Activated CD8-positive, alpha-beta memory T cell treated with anti-CD3 and anti-CD28 coated beads, Interleukin-2, amount 50 U/mL, for 1 hour (primary cell): ENCODE measurements around the gene DDX24.
"Not testable (repeated sequence)": the region's sequence is repeated elsewhere in the genome, so short reads cannot be mapped to it uniquely, and the experiment has no call there.

Source experiments
- DNase-seq: peaks from one replicate; pipeline ENCODE4 v3.0.0-alpha.2; 2020; ENCODE audit errors: extremely low read depth

Gene DDX24

GRCh38 chr14:94081386-94081820, 401 bp upstream of the DDX24 start:
- DNase-seq: no peak

DNA sequence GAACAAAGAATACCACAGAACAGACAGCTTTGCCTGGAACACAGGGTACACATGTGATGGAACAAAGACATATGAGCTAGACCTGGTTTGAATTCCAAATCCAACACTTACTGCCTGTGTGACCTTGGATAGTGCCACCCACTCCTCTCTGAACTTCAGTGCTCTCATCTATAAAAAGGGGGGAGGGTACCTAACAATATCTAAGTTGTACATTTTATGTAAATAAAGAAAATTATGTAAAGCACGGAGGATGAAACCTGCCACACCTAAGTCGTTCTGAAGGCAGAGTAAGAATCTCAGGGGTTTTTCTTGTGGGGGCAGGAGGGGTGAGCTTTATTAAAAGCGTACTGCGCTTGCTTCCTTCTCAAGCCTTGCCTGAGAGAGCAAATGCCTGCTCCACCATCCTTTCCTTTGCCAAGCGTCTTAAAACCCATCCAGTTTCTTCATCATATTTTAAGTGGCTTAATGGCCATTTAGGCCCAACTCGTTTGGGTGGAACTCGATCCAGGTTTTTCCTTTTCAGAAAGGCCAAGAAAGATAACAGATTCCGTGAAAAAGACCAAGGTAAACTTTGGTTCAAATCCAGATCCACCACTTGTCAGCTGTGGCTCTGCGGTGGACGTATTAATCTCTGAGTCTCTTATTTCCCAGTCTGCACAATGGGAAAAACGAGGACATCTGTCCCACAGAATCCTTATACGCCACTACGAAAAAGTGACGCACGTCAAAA, 946 bp downstream of the DDX24 start:
- no peak for DNase-seq

- DNase-seq: no peak
Observed at GRCh38 chr14:94077823-94078222, 3.2 kb downstream of the DDX24 start.

DNA sequence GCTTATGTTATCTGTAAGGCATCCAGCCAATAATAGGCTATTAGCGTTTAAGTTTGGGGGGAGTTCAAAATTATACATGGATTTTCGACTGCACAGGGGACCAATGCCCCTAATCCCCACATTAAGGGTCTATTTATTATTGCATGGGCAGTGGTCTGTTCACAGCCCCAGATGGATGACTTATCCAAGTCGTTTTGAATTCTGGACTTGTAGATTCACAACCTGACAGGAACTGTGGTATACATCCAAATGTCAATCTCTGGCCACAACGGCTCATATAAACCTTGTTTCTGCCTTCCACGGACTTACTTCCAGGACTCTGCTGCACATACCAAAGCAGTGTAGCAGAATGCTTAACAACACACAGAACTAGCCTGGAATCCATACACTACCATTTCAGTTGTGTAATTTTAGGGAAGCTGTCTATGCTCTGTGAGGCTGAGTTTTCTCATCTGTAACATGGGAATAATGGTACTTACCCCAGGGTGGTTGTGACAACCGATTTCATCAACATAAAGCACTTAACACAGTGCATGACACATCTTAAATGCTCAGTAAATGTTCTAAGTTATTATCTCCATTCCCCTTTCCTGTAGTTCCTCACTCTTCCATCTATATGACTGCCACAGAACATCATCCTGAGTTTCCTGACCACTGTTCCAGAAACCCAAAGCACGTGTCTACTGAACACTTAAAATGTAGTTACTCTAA, 3.7 kb downstream of the DDX24 start:
- no peak for DNase-seq

GRCh38 chr14:94075008-94075407, 6.0 kb downstream of the DDX24 start:
- no peak for DNase-seq

DNA sequence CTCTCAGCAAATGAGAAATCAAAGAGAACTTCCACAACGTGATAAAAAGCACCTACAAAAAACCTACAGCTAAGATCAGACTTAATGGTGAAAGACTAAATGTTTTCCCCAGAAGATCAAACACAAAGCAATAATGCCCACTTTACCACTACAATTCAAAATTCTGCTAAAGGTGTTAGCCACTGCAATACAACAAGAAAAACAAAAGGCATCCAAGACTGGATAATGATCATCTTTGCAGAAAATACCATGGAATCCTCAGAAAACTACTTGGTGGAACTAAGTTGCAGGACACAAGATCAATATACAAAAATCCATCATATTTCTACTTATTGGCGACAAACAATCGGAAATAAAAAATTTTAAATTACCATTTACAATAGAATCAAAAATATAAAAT, 6.5 kb downstream of the DDX24 start:
- no peak for DNase-seq

DNA sequence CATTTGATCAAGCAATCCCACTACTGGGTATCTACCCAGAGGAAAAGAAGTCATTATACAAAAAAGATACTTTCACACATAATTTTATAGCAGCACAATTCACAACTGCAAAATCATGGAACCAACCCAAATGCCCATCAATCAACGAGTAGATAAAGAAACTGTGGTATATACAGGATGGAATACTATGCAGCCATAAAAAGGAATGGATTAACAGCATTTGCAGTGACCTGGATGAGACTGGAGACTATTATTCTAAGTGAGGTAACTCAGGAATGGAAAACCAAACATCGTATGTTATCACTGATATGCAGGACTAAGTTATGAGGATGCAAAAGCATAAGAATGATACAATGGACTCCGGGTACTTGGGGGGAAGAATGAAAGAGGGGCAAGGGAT, 8.9 kb downstream of the DDX24 start:
- DNase-seq: not testable (repeated sequence)

DNA sequence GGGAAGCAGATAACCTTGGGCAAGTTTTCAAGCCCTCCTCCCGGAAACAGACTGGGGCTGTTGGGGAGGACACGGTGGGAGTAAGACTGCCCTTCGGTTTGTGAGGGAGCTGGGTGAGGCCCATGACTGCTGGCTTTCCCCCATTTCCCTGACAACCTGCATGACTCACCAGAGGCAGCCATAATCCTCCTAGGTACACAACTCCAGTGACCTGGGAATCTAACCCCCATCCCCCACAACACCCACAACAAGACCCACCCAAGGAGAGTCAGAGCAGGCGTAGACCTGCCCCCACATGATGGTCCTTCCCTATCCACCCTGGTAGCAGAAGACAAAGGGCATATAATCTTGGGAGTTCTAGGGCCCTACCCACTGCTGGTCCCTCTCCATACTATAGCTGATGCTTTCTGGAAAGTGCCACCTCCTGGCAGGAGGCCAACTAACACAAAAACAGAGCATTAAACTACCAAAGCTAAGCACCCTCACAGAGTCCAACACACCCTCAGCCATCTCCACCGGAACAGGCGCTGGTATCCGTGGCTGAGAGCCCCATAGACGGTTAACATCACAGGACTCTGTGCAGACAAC, 14.8 kb downstream of the DDX24 start:
- DNase-seq: no peak

DNA sequence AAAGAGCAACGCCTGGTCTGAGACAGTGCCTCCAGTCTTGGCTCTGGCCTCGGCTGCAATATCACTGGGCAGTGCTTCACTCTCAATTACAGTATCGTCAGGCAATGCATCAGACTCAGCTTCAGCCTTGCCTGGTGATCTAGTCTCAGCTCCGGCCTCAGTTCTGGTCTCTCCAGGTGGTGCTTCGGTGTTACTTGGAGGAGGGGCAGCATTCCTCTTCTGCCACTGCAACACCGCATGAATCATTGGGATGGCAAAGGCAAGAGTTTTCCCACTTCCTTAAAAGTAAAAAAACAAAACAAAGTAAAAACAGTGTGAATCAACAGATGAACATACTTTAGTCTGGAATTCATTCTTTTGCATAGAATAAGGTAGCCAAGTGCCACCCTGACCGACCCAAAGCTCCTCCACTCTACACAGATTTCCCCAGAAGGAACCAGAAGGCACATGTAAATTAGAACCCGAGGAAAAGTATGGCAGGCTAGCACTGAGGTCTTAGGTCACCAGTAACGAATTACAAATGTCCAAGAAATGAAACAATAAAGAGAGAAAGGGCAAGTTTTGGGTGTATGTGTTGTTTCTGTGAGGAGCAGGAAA, 18.6 kb downstream of the DDX24 start:
- no peak for DNase-seq

DNA sequence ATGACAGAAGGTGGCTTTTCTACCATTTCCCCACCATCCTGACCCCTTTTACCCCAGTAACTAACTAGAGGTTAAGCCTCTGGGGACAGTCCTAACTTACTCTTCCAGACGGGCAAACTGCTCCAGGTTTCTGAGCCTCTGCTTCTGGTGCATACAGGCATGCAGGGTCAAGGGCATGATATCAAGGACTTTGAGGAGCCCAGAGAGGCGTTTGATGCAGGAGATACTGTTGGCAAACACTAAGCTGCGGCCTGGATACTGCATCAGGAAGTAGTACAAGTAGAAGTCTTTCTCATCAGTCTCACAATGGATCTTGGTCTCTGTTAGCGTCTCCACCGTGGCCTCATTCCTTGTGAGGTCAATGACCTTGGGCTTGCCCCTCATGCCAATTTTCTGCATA, 21.0 kb downstream of the DDX24 start:
- DNase-seq: no peak

DNA sequence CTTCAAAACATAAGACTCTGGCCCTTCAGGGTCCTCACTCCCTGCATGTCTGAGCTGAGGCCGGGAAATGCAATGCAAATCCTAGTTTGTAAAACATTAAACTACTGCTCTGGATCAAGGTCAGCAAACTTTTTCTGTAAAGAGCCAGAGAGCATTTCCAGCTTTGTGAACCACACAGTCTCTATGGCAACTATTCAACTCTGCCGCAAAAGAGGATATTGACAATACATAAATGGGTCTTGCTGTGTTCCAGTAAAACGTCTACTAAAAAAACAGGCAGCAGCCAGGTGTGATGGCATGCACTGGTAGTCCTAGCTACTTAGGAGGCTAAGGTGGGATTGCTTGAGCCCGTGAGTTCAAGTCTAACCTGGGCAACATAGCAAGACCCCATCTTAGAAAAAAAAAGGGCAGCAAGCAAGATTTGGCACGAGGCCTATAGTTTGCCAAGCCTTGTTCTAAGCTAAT, 22.3 kb downstream of the DDX24 start:
- DNase-seq: no peak

- no peak for DNase-seq
Observed at GRCh38 chr14:94058128-94058673, 22.8 kb downstream of the DDX24 start.

DNA sequence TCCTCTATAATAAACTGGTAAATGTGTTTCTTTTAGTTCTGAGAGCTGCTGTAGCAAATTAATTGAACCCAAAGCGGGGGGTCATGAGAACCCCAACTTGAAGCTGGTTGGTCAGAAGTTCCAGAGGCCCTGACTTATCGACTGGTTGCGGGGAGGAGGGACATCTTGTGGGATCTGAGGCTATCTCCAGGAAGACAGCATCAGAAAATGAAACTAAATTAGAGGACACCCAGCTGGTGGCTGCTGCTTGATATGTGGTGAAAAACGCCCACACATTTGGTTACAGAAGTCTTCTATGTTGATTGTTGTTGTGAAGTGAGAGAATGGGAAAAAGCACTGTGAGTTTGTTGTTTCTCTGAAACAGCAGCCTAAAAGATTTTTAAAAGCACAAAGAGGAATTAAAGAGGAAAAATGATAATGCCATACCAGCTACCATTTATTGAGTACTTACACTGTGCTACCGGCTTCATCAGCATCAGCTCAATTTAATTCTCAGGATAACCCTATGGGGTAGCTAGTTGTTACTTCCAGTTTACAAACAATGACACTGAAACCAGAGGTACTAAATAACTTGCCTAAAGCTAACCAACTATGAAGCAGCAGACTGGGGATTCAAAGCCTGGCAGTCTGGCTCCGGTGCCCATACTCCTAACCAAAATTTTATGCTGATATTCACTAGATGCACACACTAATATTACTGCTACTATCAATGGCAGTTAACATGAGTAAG, 24.3 kb downstream of the DDX24 start:
- no peak for DNase-seq

- no peak for DNase-seq
Observed at GRCh38 chr14:94054936-94055335, 26.1 kb downstream of the DDX24 start.

GRCh38 chr14:94054401-94054800, 26.6 kb downstream of the DDX24 start:
- DNase-seq: no peak

- no peak for DNase-seq
Observed at GRCh38 chr14:94052662-94053061, 28.3 kb downstream of the DDX24 start.

GRCh38 chr14:94052199-94052598, 28.8 kb downstream of the DDX24 start:
- no peak for DNase-seq

DNA sequence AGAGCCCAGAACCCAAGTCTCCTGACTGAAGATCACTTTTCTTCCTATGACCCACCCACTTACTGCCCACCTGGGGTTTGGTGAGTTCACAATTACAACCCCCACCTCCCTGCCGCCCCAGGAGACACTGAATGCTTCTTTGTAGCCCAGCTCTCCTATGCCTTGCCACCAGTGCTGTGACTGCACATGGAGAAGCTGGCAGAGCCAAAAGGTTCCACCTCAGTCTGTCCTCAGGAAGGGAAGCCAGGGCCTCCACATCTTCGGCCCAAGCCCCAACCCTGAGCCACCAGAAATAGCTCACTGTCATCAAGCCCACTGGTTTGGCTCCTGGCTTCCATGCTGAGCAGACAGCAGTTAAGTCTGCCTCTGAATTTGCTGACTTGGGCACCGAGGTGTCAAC, 29.2 kb downstream of the DDX24 start:
- DNase-seq: no peak

GRCh38 chr14:94051115-94051514, 29.9 kb downstream of the DDX24 start:
- no peak for DNase-seq

- DNase-seq: no peak
Observed at GRCh38 chr14:94050231-94050880, 30.6 kb downstream of the DDX24 start.

DNA sequence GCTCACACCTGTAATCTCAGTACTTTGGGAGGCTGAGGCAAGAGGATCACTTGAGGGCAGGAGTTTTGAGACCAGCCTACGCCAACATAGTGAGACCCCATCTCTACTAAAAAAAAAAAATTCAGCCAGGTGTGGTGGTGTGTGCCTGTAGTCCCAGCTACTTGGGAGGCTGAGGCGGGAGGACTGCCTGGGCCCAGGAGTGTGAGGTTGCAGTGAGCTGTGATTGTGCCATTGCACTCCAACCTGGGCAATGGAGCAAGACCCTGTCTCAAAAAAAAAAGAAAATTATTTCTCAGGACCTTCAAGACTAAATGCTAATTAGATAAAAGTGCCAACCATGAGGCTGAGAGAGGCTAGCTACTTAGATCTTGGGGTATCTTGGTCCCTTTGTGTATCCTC, 31.4 kb downstream of the DDX24 start:
- no peak for DNase-seq
